Esophagus squamous epithelium (tissue), 4 donors: ENCODE results near the gene ATP13A1.

ENCODE experiments used
- CTCF ChIP-seq, 6 experiments: fragments of 450-650 bp in 4 of 6; fragments of 200-600 bp in 2 of 6; sonication (generic) in 2 of 6; IDR thresholded peaks; one replicate each; pipeline ENCODE4 v1.5.1; 2016 to 2019; ENCODE audit warnings: antibody characterized with exemption in 6 of 6, mild to moderate bottlenecking in 4 of 6, moderate library complexity in 4 of 6
- POLR2A ChIP-seq, 4 donors: fragments of 450-650 bp; IDR thresholded peaks; one replicate each; pipeline ENCODE4 v1.6.1; 2017; ENCODE audit warnings: antibody characterized with exemption in 4 of 4, mild to moderate bottlenecking in 4 of 4, moderate library complexity in 3 of 4

- TF ChIP-seq CTCF (IDR thresholded peaks at IDR 0.05) (no peak), POLR2A (IDR thresholded peaks at IDR 0.05) (no peak)
Observed at GRCh38 chr19:19710506-19710905, 47.0 kb upstream of the ATP13A1 start.
